Raji (cell line): ENCODE data around the gene IGLON5.

Experiments used
- POLR2A ChIP-seq: IDR thresholded peaks from 2 replicates; pipeline ENCODE4 v1.6.1; 2011; ENCODE audit warnings: low read depth, low read length, control low read depth; ENCODE audit not compliant: insufficient read depth

IGLON5 gene

GRCh38 chr19:51364200-51365106, 53.0 kb downstream of the IGLON5 start:
- TF ChIP-seq POLR2A, result no peak

GRCh38 chr19:51365211-51365964, 53.9 kb downstream of the IGLON5 start:
- TF ChIP-seq POLR2A, result no peak

GRCh38 chr19:51365965-51366388, 54.5 kb downstream of the IGLON5 start, which contains the start of gene ETFB:
ETFB (minus strand) TSS chr19:51366388; CDS start chr19:51366326, 62 bp downstream.
- no peak for TF ChIP-seq POLR2A

- TF ChIP-seq POLR2A, result peak; percentile 99
These were observed 55.2 kb downstream of the IGLON5 start for GRCh38 chr19:51366389-51367254.

GRCh38 chr19:51367255-51367564, 55.8 kb downstream of the IGLON5 start:
- peak; percentile 86; the same call in 1 of the 2 replicates for TF ChIP-seq POLR2A

GRCh38 chr19:51367565-51368365, 56.3 kb downstream of the IGLON5 start:
- TF ChIP-seq POLR2A, result peak; percentile 94

GRCh38 chr19:51368366-51369282, 57.2 kb downstream of the IGLON5 start, which contains the start of gene CLDND2:
CLDND2 (minus strand) TSS chr19:51369003; CDS start chr19:51368577, 426 bp downstream.
- TF ChIP-seq POLR2A, result no peak; the same call in 1 of the 2 replicates

- TF ChIP-seq POLR2A, result peak; percentile 43
These were observed 58.8 kb downstream of the IGLON5 start for GRCh38 chr19:51370230-51370629.

GRCh38 chr19:51371186-51371690, 59.8 kb downstream of the IGLON5 start:
- TF ChIP-seq POLR2A, result no peak

GRCh38 chr19:51372021-51372648, 60.7 kb downstream of the IGLON5 start:
- TF ChIP-seq POLR2A, result peak; percentile 22

- peak; percentile 46; the same call in 1 of the 2 replicates for TF ChIP-seq POLR2A
These were observed 61.4 kb downstream of the IGLON5 start, which contains the start of gene NKG7 for GRCh38 chr19:51372649-51373504. NKG7 (minus strand) TSS chr19:51372654; CDS start chr19:51372535, 119 bp downstream.
